IMR-90 (cell line): ENCODE results near the gene DPCD. TPM values are rescaled to one million over a fixed set of nuclear protein-coding genes. Genes with fewer than 3 reads are reported as not detected.

Source experiments
- ATAC-seq: fragments of 200-7000 bp; cut with Tn5 transposase; 2 replicates; pipeline ENCODE4 v1.9.1; 2020; ENCODE audit warnings: low read depth, mild to moderate bottlenecking, moderate library complexity
- BruUV-seq: library from RNA; stranded (reverse); fragments of 400-500 nt; replicated peaks from 2 replicates; lab custom pipeline; 2021; lab: Mats Ljungman, UMichigan
- CTCF ChIA-PET: fragments of 300-600 bp; formaldehyde crosslinking; extraction: SDS; loops from one replicate; lab custom pipeline; 2021; ENCODE audit warnings: antibody characterized with exemption; lab: Yijun Ruan, JAX
- POLR2A ChIA-PET: fragments of 300-600 bp; sonication (Branson Sonifier 250); formaldehyde crosslinking; loops from one replicate; lab custom pipeline; 2022; ENCODE audit warnings: antibody characterized with exemption; ENCODE audit not compliant: unreplicated experiment; lab: Charles Lee
- DNase-seq: peaks from one replicate; pipeline ENCODE4 v3.0.0; 2013
- H2AFZ ChIP-seq: replicated peaks from 2 replicates; pipeline ENCODE3; 2013; ENCODE audit warnings: low read length, mild to moderate bottlenecking; ENCODE audit not compliant: poor library complexity
- H2AK5ac ChIP-seq: 2 replicates; pipeline ENCODE4 v1.6.1; 2013; ENCODE audit warnings: low read depth, low read length, inconsistent platforms
- H2AK9ac ChIP-seq: replicated peaks from 2 replicates; pipeline ENCODE3; 2013; ENCODE audit warnings: mild to moderate bottlenecking, low read depth, low read length, moderate library complexity; ENCODE audit not compliant: poor library complexity
- H2BK120ac ChIP-seq: 2 replicates; pipeline ENCODE4 v1.6.1; 2013; ENCODE audit warnings: low read depth, low read length, inconsistent platforms
- H2BK15ac ChIP-seq: 3 replicates; pipeline ENCODE4 v1.6.1; 2013; ENCODE audit warnings: low read depth, low read length, inconsistent platforms
- H2BK20ac ChIP-seq: 2 replicates; pipeline ENCODE4 v1.6.1; 2013; ENCODE audit warnings: low read depth, mild to moderate bottlenecking, inconsistent platforms, low read length, moderate library complexity
- H2BK5ac ChIP-seq: 2 replicates; pipeline ENCODE4 v1.6.1; 2013; ENCODE audit warnings: mild to moderate bottlenecking, low read depth, low read length, inconsistent platforms; ENCODE audit not compliant: poor library complexity, severe bottlenecking
- H3K14ac ChIP-seq: replicated peaks from 2 replicates; pipeline ENCODE4 v1.6.1; 2013; ENCODE audit warnings: low read depth, low read length, inconsistent platforms
- H3K18ac ChIP-seq: 2 replicates; pipeline ENCODE4 v1.6.1; 2013; ENCODE audit warnings: low read depth, low read length, control low read depth
- H3K23ac ChIP-seq: 2 replicates; pipeline ENCODE4 v1.6.1; 2013; ENCODE audit warnings: low read depth, low read length, inconsistent platforms
- H3K27ac ChIP-seq: 2 replicates; pipeline ENCODE4 v1.5.1; 2013; ENCODE audit warnings: mild to moderate bottlenecking, control low read depth, low read length; ENCODE audit not compliant: insufficient read depth
- H3K27me3 ChIP-seq: 2 replicates; pipeline ENCODE4 v1.6.1; 2013; ENCODE audit warnings: low read length; ENCODE audit not compliant: control insufficient read depth, insufficient read depth
- H3K36me3 ChIP-seq: 2 replicates; pipeline ENCODE4 v1.6.1; 2013; ENCODE audit warnings: low read length, mixed read lengths; ENCODE audit not compliant: control insufficient read depth, insufficient read depth
- H3K4ac ChIP-seq: 2 replicates; pipeline ENCODE4 v1.6.1; 2013; ENCODE audit warnings: low read depth, low read length, inconsistent platforms
- H3K4me1 ChIP-seq: 2 replicates; pipeline ENCODE4 v1.6.1; 2013; ENCODE audit warnings: low read length, mixed read lengths; ENCODE audit not compliant: control insufficient read depth, insufficient read depth
- H3K4me2 ChIP-seq: 2 replicates; pipeline ENCODE4 v1.6.1; 2013; ENCODE audit warnings: low read depth, mild to moderate bottlenecking, control low read depth, low read length, moderate library complexity
- H3K4me3 ChIP-seq: 2 replicates; pipeline ENCODE4 v1.5.1; 2013; ENCODE audit warnings: low read depth, mild to moderate bottlenecking, control low read depth, low read length, moderate library complexity; ENCODE audit not compliant: insufficient read depth
- H3K56ac ChIP-seq: 2 replicates; pipeline ENCODE4 v1.6.1; 2013; ENCODE audit warnings: low read length, inconsistent platforms; ENCODE audit not compliant: insufficient read depth; ENCODE audit errors: extremely low read depth
- H3K79me1 ChIP-seq, 2 experiments: 2 replicates each; pipeline ENCODE4 v1.6.1; 2013; ENCODE audit warnings: low read length in 2 of 2, inconsistent platforms in 1 of 2, low read depth in 1 of 2
- H3K9ac ChIP-seq: 2 replicates; pipeline ENCODE4 v1.6.1; 2013; ENCODE audit warnings: low read depth, low read length, control low read depth
- H3K9me1 ChIP-seq: 2 replicates; pipeline ENCODE4 v1.6.1; 2013; ENCODE audit warnings: low read length, inconsistent platforms; ENCODE audit not compliant: insufficient read depth
- H3K9me3 ChIP-seq: 2 replicates; pipeline ENCODE4 v1.6.1; 2013; ENCODE audit warnings: low read length; ENCODE audit not compliant: control insufficient read depth, insufficient read depth
- H4K20me1 ChIP-seq: 2 replicates; pipeline ENCODE4 v1.6.1; 2013; ENCODE audit warnings: low read length, inconsistent platforms; ENCODE audit not compliant: insufficient read depth
- H4K5ac ChIP-seq: 2 replicates; pipeline ENCODE4 v1.6.1; 2013; ENCODE audit warnings: mild to moderate bottlenecking, low read depth, low read length, control low read depth
- H4K8ac ChIP-seq, 2 experiments: 2 replicates each; pipeline ENCODE4 v1.6.1; 2013; ENCODE audit warnings: low read depth in 2 of 2, low read length in 2 of 2, control low read depth in 1 of 2, inconsistent platforms in 1 of 2
- H4K91ac ChIP-seq: 2 replicates; pipeline ENCODE4 v1.6.1; 2013; ENCODE audit warnings: low read depth, low read length, inconsistent platforms; ENCODE audit not compliant: insufficient read depth
- ELK1 ChIP-seq: fragments of 150-350 bp; IDR thresholded peaks from 2 replicates; pipeline ENCODE4 v1.6.1; 2016; ENCODE audit warnings: low read depth, mild to moderate bottlenecking, low read length, moderate library complexity, borderline replicate concordance
- MAFK ChIP-seq: IDR thresholded peaks from 2 replicates; pipeline ENCODE4 v1.6.1; 2012; ENCODE audit warnings: low read depth, low read length, improper control_type of control experiment
- MAZ ChIP-seq: IDR thresholded peaks from 2 replicates; pipeline ENCODE4 v1.6.1; 2012; ENCODE audit warnings: low read depth, mild to moderate bottlenecking, low read length, improper control_type of control experiment, moderate library complexity, borderline replicate concordance
- RCOR1 ChIP-seq: IDR thresholded peaks from 2 replicates; pipeline ENCODE4 v1.6.1; 2012; ENCODE audit warnings: mild to moderate bottlenecking, low read length, improper control_type of control experiment; ENCODE audit not compliant: insufficient replicate concordance
- USF2 ChIP-seq: fragments of 150-350 bp; IDR thresholded peaks from 2 replicates; pipeline ENCODE4 v1.6.1; 2017; ENCODE audit warnings: mild to moderate bottlenecking, antibody characterized with exemption, low read length, low read depth
- WGBS, 2 experiments: methylation state at CpG; one replicate each; pipeline versions ENCODE4 v1.1.5 to v1.1.7; 2013; ENCODE audit warnings: missing lambda C conversion rate in 2 of 2; ENCODE audit not compliant: insufficient read length in 1 of 2; ENCODE audit errors: extremely low coverage in 2 of 2; 5-methylcytosine and 5-hydroxymethylcytosine counted together
- dilution Hi-C: fragments of 300-500 bp; cut with HindIII; formaldehyde crosslinking; loops from one replicate; pipeline ENCODE4 v1.14.3; 2018; ENCODE audit warnings: low sequenced_read_pairs; ENCODE audit not compliant: unreplicated experiment
- in situ Hi-C: fragments of 300-500 bp; cut with MboI; formaldehyde crosslinking; loops from 3 replicates; pipeline ENCODE4 v1.14.3; 2019; ENCODE audit warnings: low sequenced_read_pairs, inconsistent platforms, mixed read lengths
- intact Hi-C: fragments of 100-400 bp; cut with micrococcal nuclease; formaldehyde crosslinking; loops from 2 replicates; pipeline ENCODE4 v1.10.0; 2022
- polyA plus RNA-seq, 3 experiments: library from polyadenylated mRNA; depleted of rRNA; stranded (reverse); fragments of >200 nt; gene quantifications; 2 replicates each; pipeline ENCODE4 v1.2.3, GENCODE V29; 2012; ENCODE audit warnings: low replicate concordance in 1 of 3
- total RNA-seq: library from RNA; depleted of rRNA; stranded (reverse); fragments of >200 nt; gene quantifications from 2 replicates; pipeline ENCODE4 v1.2.3, GENCODE V29; 2012

DPCD gene
- total and polyA plus RNA-seq, 2 of the 4 experiments (the other 2 are of a cell fraction), result 59.1 to 73.7 TPM

- H3K4me3 ChIP-seq, result no peak overlapping the region
- H3K14ac ChIP-seq, result no peak overlapping the region
- CTCF ChIA-PET, result no interaction called here
- no peak overlapping the region for H2AK5ac ChIP-seq
- H2BK5ac ChIP-seq, result no peak overlapping the region
- no peaks in the 10 kb centered on the region for H3K27me3 ChIP-seq
- H3K4me2 ChIP-seq, result no peak overlapping the region
- DNase-seq (no peak), ATAC-seq (no peak)
- dilution Hi-C loops (no loop called here), in situ Hi-C loops (loop anchor here (5.0 kb wide), 1 partner anchor 175 kb away; the partner anchor contains the start of gene NPM3), intact Hi-C loops (no loop called here)
- H3K9me1 ChIP-seq, result peaks cover 14% of the 10 kb centered on the region
- no peak overlapping the region for H4K8ac ChIP-seq
- H4K20me1 ChIP-seq, result no peaks in the 10 kb centered on the region; the same call in 1 of the 2 replicates
- peaks cover 24% of the 10 kb centered on the region for H3K36me3 ChIP-seq
- H3K18ac ChIP-seq, result no peak overlapping the region
- TF ChIP-seq RCOR1, result no peak
- no peak for TF ChIP-seq MAFK
- TF ChIP-seq ELK1, result no peak
- no peak for TF ChIP-seq MAZ
- TF ChIP-seq USF2, result no peak
- POLR2A ChIA-PET, result no interaction called here
- WGBS, 2 experiments, result no CpG with 5 or more reads among the region's 2 CpGs
- no peak overlapping the region for H2AFZ ChIP-seq
- H3K4ac ChIP-seq, result no peak overlapping the region
- no peak overlapping the region for H2AK9ac ChIP-seq
- H2BK20ac ChIP-seq, result no peak overlapping the region
- H3K23ac ChIP-seq, result no peak overlapping the region
- H4K91ac ChIP-seq, result no peak overlapping the region
- H3K9ac ChIP-seq, result no peak overlapping the region
- H2BK120ac ChIP-seq, result no peak overlapping the region
- BruUV-seq, result no TSS peak
- H2BK15ac ChIP-seq, result no peak overlapping the region
- no peaks in the 10 kb centered on the region for H3K9me3 ChIP-seq
- H3K56ac ChIP-seq, result no peak overlapping the region
- peaks cover 9% of the 10 kb centered on the region for H3K4me1 ChIP-seq
- H3K79me1 ChIP-seq, result no peaks in the 10 kb centered on the region; a peak in 1 of 4 replicates
- H3K27ac ChIP-seq, result no peak overlapping the region
- no peak overlapping the region for H4K5ac ChIP-seq
These were observed 19.0 kb downstream of the DPCD start for GRCh38 chr10:101607124-101607523.
